Measurements from ENCODE around the gene DMTF1.
A peak's percentile ranks its signal among the peaks of the same experiment; 100 is the strongest.

DMTF1 gene

GRCh38 chr7:87146740-87147386, 5.4 kb upstream of the DMTF1 start:
- ATAC-seq: no peak

- ATAC-seq: no peak
These were observed 4.8 kb upstream of the DMTF1 start for GRCh38 chr7:87147500-87147899.

GRCh38 chr7:87148332-87148955, 3.8 kb upstream of the DMTF1 start:
- no peak for ATAC-seq

- no peak for ATAC-seq
These were observed 1.1 kb upstream of the DMTF1 start for GRCh38 chr7:87151002-87151728.

- peak in 1 of 2 donors; percentile 34 for ATAC-seq
These were observed 533 bp upstream of the DMTF1 start for GRCh38 chr7:87151729-87152111.

GRCh38 chr7:87152897-87153641, 816 bp downstream of the DMTF1 start:
- ATAC-seq: peak; percentile 7 to 9

GRCh38 chr7:87154166-87154565, 1.9 kb downstream of the DMTF1 start:
- ATAC-seq: no peak

GRCh38 chr7:87154569-87154968, 2.3 kb downstream of the DMTF1 start:
- ATAC-seq: no peak

GRCh38 chr7:87155788-87156187, 3.5 kb downstream of the DMTF1 start:
- no peak for ATAC-seq

GRCh38 chr7:87156709-87157108, 4.5 kb downstream of the DMTF1 start:
- no peak for ATAC-seq

GRCh38 chr7:87159538-87159937, 7.3 kb downstream of the DMTF1 start:
- ATAC-seq: peak in 1 of 2 donors; percentile 27

- no peak for ATAC-seq
These were observed 12.2 kb downstream of the DMTF1 start for GRCh38 chr7:87164433-87164832.

- ATAC-seq: no peak
These were observed 18.6 kb downstream of the DMTF1 start for GRCh38 chr7:87170828-87171227.

GRCh38 chr7:87171282-87171934, 19.2 kb downstream of the DMTF1 start:
- ATAC-seq: no peak

- ATAC-seq: no peak
These were observed 21.2 kb downstream of the DMTF1 start for GRCh38 chr7:87173471-87173870.

- ATAC-seq: no peak
These were observed 26.1 kb downstream of the DMTF1 start for GRCh38 chr7:87178320-87178719.

- no peak for ATAC-seq
These were observed 26.9 kb downstream of the DMTF1 start for GRCh38 chr7:87179180-87179579.

GRCh38 chr7:87187120-87187519, 34.9 kb downstream of the DMTF1 start:
- no peak for ATAC-seq

GRCh38 chr7:87188930-87189329, 36.7 kb downstream of the DMTF1 start:
- no peak for ATAC-seq

- ATAC-seq: peak; percentile 70 to 76
These were observed 38.5 kb downstream of the DMTF1 start for GRCh38 chr7:87190783-87191182.

- no peak for ATAC-seq
These were observed 40.7 kb downstream of the DMTF1 start for GRCh38 chr7:87192784-87193487.

- ATAC-seq: no peak
These were observed 41.7 kb downstream of the DMTF1 start for GRCh38 chr7:87193912-87194311.
